A549 (cell line): ENCODE results near the gene ARHGEF3. TPM values are rescaled to one million over a fixed set of nuclear protein-coding genes. Genes with fewer than 3 reads are reported as not detected.

ENCODE experiments used
- ATAC-seq, 2 experiments: fragments of 200-7000 bp in 1 of 2; fragments of >200 bp in 1 of 2; cut with Nextera tagmentation in 1 of 2; cut with Tn5 transposase in 1 of 2; 3 replicates each; pipeline versions ENCODE4 v1.8.0 to v1.9.1; 2018 to 2020; ENCODE audit warnings: mild to moderate bottlenecking in 1 of 2, moderate library complexity in 1 of 2
- CTCF ChIA-PET: fragments of 300-600 bp; sonication (Branson Sonifier 250); formaldehyde crosslinking; extraction: SDS; loops from one replicate; lab custom pipeline; 2021; ENCODE audit warnings: antibody characterized with exemption, inconsistent platforms; lab: Yijun Ruan, JAX
- POLR2A ChIA-PET: fragments of 350-600 bp; formaldehyde crosslinking; extraction: SDS; loops from one replicate; lab custom pipeline; 2021; ENCODE audit warnings: antibody characterized with exemption, inconsistent platforms; lab: Yijun Ruan, JAX
- DNase-seq, 2 experiments: peaks; one replicate each; pipeline versions ENCODE4 v3.0.0 to v3.0.0-alpha.2; 2011 to 2016; ENCODE audit warnings: low read depth in 1 of 2, low spot score in 1 of 2
- FAIRE-seq: peaks from 2 replicates; lab custom pipeline; 2011; peaks lifted over from hg19 to GRCh38; lab: Jason Lieb, UNC
- H3K27ac ChIP-seq, 2 experiments: fragments of >200 bp; sonication (Bioruptor Twin); formaldehyde crosslinking; 3 replicates each; pipeline ENCODE4 v1.5.1; 2016 to 2017
- H3K4me1 ChIP-seq: fragments of >200 bp; sonication (Bioruptor Twin); formaldehyde crosslinking; 3 replicates; pipeline ENCODE4 v1.6.1; 2016
- H3K4me2 ChIP-seq: fragments of >200 bp; sonication (Bioruptor Twin); formaldehyde crosslinking; 3 replicates; pipeline ENCODE4 v1.6.1; 2016
- H3K4me3 ChIP-seq: fragments of >200 bp; sonication (Bioruptor Twin); formaldehyde crosslinking; 3 replicates; pipeline ENCODE4 v1.5.1; 2016
- H3K9me3 ChIP-seq: fragments of >200 bp; sonication (Bioruptor Twin); formaldehyde crosslinking; 3 replicates; pipeline ENCODE4 v1.6.1; 2016
- CHD4 ChIP-seq: fragments of 200-600 bp; sonication (generic); IDR thresholded peaks from 2 replicates; pipeline ENCODE4 v1.6.1; 2016; ENCODE audit warnings: antibody characterized with exemption, mild to moderate bottlenecking, borderline replicate concordance
- ESRRA ChIP-seq: fragments of 150-350 bp; IDR thresholded peaks from 2 replicates; pipeline ENCODE4 v1.6.1; 2014; ENCODE audit warnings: mild to moderate bottlenecking, low read length, borderline replicate concordance
- FOSB ChIP-seq: fragments of 250-450 bp; sonication (Bioruptor Pico); IDR thresholded peaks from 2 replicates; pipeline ENCODE4 v1.5.0; 2020; ENCODE audit warnings: mild to moderate bottlenecking, moderate library complexity
- HDAC2 ChIP-seq: fragments of 200-600 bp; sonication (generic); IDR thresholded peaks from 2 replicates; pipeline ENCODE4 v1.6.1; 2016
- KDM5A ChIP-seq: fragments of 200-600 bp; sonication (generic); IDR thresholded peaks from 2 replicates; pipeline ENCODE4 v1.6.1; 2016; ENCODE audit warnings: antibody characterized with exemption, mild to moderate bottlenecking
- PBX3 ChIP-seq: IDR thresholded peaks from 2 replicates; pipeline ENCODE4 v1.6.1; 2012
- POLR2A ChIP-seq: IDR thresholded peaks from 2 replicates; pipeline ENCODE4 v1.6.1; 2012; ENCODE audit warnings: mild to moderate bottlenecking, low read length
- RAD21 ChIP-seq, 2 experiments: fragments of >200 bp in 1 of 2; sonication (Bioruptor Twin) in 1 of 2; formaldehyde crosslinking in 1 of 2; IDR thresholded peaks in 1 of 2; conservative IDR thresholded peaks in 1 of 2; 2 replicates in 1 of 2; 3 replicates in 1 of 2; pipeline ENCODE4 v1.6.1; 2012 to 2018; ENCODE audit warnings: inconsistent platforms in 1 of 2
- REST ChIP-seq: fragments of 200-600 bp; sonication (generic); IDR thresholded peaks from 2 replicates; pipeline ENCODE4 v1.6.1; 2016; ENCODE audit warnings: antibody characterized with exemption, mild to moderate bottlenecking, moderate library complexity
- SMC3 ChIP-seq: fragments of >200 bp; sonication (Bioruptor Twin); formaldehyde crosslinking; IDR thresholded peaks from 3 replicates; pipeline ENCODE4 v1.6.1; 2018; ENCODE audit warnings: inconsistent platforms
- TP53 ChIP-seq: fragments of 250-450 bp; sonication (Bioruptor Pico); IDR thresholded peaks from 2 replicates; pipeline ENCODE4 v1.5.0; 2021; ENCODE audit warnings: mild to moderate bottlenecking, moderate library complexity
- ZSCAN20 ChIP-seq: fragments of 250-450 bp; sonication (Bioruptor Pico); IDR thresholded peaks from 2 replicates; pipeline ENCODE4 v1.8.0; 2022; ENCODE audit warnings: mild to moderate bottlenecking, moderate library complexity
- WGBS: methylation state at CpG from one replicate; pipeline ENCODE4 v1.1.6; 2017; ENCODE audit errors: missing lambda C conversion rate; 5-methylcytosine and 5-hydroxymethylcytosine counted together
- polyA plus RNA-seq, 4 experiments: library from polyadenylated mRNA; depleted of rRNA in 3 of 4; stranded (reverse); fragments of >200 nt; fragmentation: RNase III in 1 of 4; extraction: RNeasy Plus Mini Kit Qiagen cat#74134 plus additional on column Dnase treatment in 1 of 4; gene quantifications; 2 replicates in 3 of 4; 3 replicates in 1 of 4; pipeline ENCODE4 v1.2.3, GENCODE V29; 2011 to 2017
- TF ChIP-seq, protein P1 (sequence below): IDR thresholded peaks from 2 replicates; pipeline ENCODE4 v1.6.1; 2012; ENCODE audit warnings: low read depth, borderline replicate concordance
- TF ChIP-seq, protein P2 (sequence below): fragments of >200 bp; sonication (Bioruptor Twin); formaldehyde crosslinking; IDR thresholded peaks from 3 replicates; pipeline ENCODE4 v1.5.1; 2016

The ARHGEF3 gene
- polyA plus RNA-seq, 2 of the 4 experiments (the other 2 are of a cell fraction): 7.3 to 10.6 TPM

- TF ChIP-seq REST (no peak), FOSB (CRISPR knock-in tag) (no peak), TP53 (CRISPR knock-in tag) (no peak), PBX3 (no peak), KDM5A (no peak)
- TF ChIP-seq, protein P1, sequence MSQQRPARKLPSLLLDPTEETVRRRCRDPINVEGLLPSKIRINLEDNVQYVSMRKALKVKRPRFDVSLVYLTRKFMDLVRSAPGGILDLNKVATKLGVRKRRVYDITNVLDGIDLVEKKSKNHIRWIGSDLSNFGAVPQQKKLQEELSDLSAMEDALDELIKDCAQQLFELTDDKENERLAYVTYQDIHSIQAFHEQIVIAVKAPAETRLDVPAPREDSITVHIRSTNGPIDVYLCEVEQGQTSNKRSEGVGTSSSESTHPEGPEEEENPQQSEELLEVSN: no peak
Observed at GRCh38 chr3:56706629-56707028, 95.1 kb downstream of the ARHGEF3 start (continued).

GRCh38 chr3:56704706-56705105 is 97.0 kb downstream of the ARHGEF3 start:
- no peak overlapping the region for H3K27ac ChIP-seq
- POLR2A ChIA-PET: no interaction called here
- H3K9me3 ChIP-seq: 0 out of 3 replicates have a peak, but pooled peaks cover 3% of the 10 kb centered on the region
- CTCF ChIA-PET: interaction anchor here (1.1 to 8.4 kb wide), 4 partner anchors 60 to 286 kb away, joined by 3 to 184 read pairs (median 45); partner anchors contain the start of gene ARHGEF3
- no peak for DNase-seq
- no peaks in the 10 kb centered on the region for H3K4me1 ChIP-seq
- no peak for FAIRE-seq
- TF ChIP-seq PBX3 (no peak), ZSCAN20 (CRISPR knock-in tag) (no peak), ESRRA (no peak), CHD4 (no peak), POLR2A (no peak)
- WGBS: 84% methylated on average over 3 of the region's 3 CpGs
- no peak for ATAC-seq
- H3K4me2 ChIP-seq: no peak overlapping the region
- H3K4me3 ChIP-seq: no peak overlapping the region

GRCh38 chr3:56702490-56703315 is 99.0 kb downstream of the ARHGEF3 start:
- H3K4me1 ChIP-seq: no peaks in the 10 kb centered on the region
- FAIRE-seq: no peak
- 0 out of 3 replicates have a peak, but pooled peaks cover 3% of the 10 kb centered on the region for H3K9me3 ChIP-seq
- CTCF ChIA-PET: interaction anchor here (0.6 to 8.4 kb wide), 35 partner anchors 8 to 742 kb away, joined by 3 to 184 read pairs (median 3); partner anchors contain the start of gene ARHGEF3
- ATAC-seq: peak; percentile 59 to 83; a peak in 3 of 6 replicates
- TF ChIP-seq RAD21 (conservative IDR thresholded peaks at IDR 0.05 in 1 of 2, IDR thresholded peaks at IDR 0.05 in 1 of 2) (peak; percentile 87 to 89), HDAC2 (no peak), SMC3 (peak; percentile 90)
- TF ChIP-seq, protein P2, sequence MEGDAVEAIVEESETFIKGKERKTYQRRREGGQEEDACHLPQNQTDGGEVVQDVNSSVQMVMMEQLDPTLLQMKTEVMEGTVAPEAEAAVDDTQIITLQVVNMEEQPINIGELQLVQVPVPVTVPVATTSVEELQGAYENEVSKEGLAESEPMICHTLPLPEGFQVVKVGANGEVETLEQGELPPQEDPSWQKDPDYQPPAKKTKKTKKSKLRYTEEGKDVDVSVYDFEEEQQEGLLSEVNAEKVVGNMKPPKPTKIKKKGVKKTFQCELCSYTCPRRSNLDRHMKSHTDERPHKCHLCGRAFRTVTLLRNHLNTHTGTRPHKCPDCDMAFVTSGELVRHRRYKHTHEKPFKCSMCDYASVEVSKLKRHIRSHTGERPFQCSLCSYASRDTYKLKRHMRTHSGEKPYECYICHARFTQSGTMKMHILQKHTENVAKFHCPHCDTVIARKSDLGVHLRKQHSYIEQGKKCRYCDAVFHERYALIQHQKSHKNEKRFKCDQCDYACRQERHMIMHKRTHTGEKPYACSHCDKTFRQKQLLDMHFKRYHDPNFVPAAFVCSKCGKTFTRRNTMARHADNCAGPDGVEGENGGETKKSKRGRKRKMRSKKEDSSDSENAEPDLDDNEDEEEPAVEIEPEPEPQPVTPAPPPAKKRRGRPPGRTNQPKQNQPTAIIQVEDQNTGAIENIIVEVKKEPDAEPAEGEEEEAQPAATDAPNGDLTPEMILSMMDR: peak; percentile 81
- TF ChIP-seq, all 56 proteins: peak for 3
- H3K4me3 ChIP-seq: no peak overlapping the region
- no peak overlapping the region for H3K4me2 ChIP-seq
- 20% methylated on average over 5 of the region's 5 CpGs for whole genome bisulfite sequencing
- POLR2A ChIA-PET: interaction anchor here (0.6 to 1.1 kb wide), 2 partner anchors 146 to 286 kb away, joined by 3 to 9 read pairs; partner anchors contain the start of gene CCDC66
- no peak overlapping the region for H3K27ac ChIP-seq
- DNase-seq: peak; percentile 24 to 64
